RCC 7860 (cell line): Measurements from ENCODE around the gene RNASE4.
"Not testable (repeated sequence)": the region's sequence is repeated elsewhere in the genome, so short reads cannot be mapped to it uniquely, and the experiment has no call there.

Experiments
- DNase-seq: peaks from one replicate; pipeline ENCODE4 v3.0.0-alpha.2; 2015; ENCODE audit warnings: low spot score
- FAIRE-seq: peaks from 2 replicates; lab custom pipeline; 2012; peaks lifted over from hg19 to GRCh38; lab: Jason Lieb, UNC

RNASE4 gene

DNA sequence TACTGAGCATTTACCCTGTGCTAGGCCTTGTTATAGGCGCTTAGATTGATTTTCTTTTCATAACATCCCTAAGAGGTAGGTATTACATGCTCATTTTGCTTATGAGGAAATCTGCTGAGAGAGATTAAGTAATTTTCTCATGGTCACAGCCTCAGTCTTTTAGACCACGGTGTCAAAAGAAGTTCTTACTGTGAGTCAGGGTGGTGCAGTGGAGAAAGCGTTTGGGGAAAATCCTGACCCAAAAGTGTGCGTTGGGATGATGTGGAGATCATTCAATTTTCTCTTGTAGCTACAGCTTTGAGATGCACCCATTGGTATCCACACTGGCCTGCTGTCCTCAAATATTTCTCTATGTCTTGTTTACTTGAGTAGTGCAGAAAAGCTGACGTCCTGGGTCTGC, 12.4 kb downstream of the RNASE4 start:
- DNase-seq, result no peak
- no peak for FAIRE-seq

DNA sequence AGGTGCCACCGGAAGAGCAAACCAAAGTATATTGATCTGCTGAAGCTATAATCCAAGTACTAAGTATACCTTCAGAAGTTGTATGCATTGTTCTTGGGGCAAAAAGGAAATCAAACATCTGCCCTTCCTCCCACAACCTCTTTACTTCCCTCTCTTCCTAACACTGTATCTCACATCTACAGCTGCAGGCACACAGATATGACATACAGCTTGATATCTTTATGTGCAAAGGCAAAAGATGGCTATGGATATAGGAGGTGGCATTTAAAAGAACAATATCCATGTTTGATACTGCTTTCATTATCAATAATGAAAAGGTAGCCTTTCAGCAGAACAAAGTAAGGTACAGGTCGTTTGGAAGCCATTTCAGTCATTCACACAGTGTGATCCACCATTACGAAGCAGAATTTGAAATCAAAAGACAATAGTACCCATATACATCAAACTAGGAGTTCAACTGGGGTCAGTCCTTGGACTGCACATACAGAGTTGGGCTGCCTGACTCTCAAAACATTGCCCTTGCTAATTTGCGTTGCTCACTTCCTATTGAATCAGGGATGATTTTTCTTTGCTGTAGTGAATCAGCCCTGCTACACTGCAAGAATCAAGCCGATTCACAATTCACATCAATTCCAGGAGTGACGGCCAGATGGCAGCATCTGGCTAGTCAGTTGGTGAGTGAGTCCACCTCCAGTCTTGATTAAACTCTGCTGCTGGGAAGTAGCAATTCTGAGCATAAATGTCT, 13.1 kb downstream of the RNASE4 start:
- FAIRE-seq (no peak), DNase-seq (peak; percentile 16)

DNA sequence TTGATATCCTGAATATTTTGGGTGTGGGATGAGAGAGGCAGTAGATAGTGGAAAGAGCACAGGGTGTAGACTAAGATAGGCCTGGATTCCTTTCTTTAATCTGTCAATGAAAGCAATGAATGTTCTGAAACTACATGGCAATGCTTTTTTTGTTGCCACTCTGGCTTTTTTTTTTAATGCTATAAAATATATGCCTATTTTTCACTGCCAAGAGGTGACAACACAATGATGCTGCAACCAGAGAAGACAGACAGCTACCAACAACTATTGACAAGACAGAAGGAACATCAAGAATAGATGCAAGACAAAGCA, 13.6 kb downstream of the RNASE4 start:
- FAIRE-seq (no peak), DNase-seq (no peak)

DNA sequence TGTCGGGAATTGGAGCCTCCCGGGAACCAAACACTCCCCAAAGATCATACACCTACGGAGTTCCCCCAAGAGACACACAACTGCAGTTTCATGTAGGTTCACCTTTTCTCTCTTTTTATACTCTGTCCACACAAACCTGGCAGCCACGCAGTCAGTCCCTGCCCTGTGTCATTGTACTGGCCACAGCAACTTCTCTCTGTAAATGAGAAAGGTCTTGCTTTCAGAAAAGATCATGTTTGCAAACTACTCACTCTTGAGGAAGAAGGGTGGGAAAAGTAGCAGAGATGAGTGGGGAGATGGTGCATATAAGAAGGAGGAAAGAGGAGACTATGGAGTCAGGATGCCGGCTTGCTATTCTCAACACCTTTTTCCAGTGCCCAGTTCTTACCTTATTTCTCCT, 14.6 kb downstream of the RNASE4 start:
- no peak for FAIRE-seq
- DNase-seq, result no peak

DNA sequence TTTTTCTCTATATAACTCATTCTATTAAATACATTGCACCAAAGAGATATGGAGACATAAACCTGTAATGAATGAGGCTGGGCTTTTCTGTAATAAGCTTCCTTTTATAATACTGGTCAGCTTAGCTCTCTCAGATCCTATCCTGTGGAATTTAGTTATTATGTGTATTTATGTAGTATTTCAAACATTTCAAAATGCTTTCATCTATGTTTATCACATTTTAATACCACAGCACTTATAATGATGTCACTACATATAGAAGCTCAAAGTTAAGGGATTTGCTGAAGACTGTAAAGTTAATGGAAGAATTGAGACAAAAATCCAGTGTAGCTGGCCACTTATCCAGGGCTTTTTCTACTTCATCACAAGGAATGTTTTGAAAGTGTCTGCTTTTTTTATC, 15.6 kb downstream of the RNASE4 start:
- no peak for DNase-seq
- FAIRE-seq, result no peak

DNA sequence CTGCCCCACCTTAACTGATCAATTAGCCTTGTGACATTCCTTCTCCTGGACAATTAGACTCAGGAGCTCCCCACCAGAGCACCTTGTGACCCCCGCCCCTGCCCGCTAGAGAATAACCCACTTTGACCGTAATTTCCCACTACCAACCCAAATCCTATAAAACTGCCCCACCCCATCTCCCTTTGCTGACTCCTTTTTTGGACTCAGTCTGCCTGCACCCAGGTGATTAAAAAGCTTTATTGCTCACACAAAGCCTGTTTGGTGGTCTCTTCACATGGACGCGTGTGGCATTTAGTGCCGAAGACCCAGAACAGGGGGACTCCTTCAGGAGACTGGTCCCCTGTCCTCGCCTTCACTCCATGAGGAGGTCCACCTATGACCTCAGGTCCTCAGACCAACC, 16.6 kb downstream of the RNASE4 start:
- FAIRE-seq, DNase-seq: not testable (repeated sequence)

DNA sequence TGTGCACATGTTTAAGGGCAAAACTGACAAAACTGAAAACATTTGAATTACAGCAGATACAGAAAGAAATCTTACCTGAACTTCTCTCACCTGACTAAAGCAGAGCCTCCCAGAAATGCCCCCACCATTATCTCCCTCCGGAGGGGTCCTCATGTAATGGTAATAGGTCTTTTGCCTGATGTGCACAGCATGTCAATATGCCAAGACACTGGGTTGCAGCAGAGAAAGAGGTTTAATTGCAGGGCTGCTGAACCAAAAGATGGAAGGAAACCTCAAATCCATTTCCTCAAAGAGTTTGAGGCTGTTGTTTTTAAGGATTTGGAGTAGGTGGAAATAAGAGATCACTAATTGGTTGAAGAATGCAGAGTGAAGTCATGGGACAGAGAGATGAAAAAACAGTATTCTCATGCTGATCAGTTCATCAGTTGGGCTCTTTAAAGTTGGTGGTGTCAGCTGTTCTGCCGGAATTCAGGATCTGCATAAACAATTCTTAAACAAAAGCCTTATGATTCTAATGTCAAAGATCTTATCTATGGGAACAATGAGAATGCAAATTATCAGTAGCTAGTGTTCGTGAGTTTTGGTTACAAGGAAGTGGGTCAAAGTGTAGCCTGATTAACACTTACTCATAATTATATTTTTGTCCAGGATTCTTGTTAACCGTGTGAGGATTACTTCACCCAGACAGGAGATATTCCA, 22.4 kb downstream of the RNASE4 start:
- no peak for FAIRE-seq
- no peak for DNase-seq

DNA sequence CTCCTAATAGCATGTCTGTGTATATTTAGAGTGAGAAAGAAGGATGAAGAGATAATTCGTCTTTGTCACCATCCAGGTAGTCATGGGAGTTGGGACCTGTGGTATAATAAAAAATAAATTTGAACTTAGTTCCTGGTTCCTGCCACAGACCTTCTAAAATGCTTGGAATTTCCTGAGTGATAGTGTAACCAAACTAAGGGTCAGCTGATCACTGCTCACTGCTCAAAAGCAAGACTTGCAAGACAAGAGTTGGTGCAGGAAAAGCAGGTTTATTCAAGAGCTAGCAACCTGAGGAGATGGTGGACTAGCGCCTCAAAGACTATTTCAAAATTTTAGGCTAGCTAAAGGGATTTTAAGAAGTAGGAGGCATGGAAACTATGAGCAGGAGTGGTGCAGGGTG, 23.3 kb downstream of the RNASE4 start:
- DNase-seq (no peak), FAIRE-seq (no peak)

DNA sequence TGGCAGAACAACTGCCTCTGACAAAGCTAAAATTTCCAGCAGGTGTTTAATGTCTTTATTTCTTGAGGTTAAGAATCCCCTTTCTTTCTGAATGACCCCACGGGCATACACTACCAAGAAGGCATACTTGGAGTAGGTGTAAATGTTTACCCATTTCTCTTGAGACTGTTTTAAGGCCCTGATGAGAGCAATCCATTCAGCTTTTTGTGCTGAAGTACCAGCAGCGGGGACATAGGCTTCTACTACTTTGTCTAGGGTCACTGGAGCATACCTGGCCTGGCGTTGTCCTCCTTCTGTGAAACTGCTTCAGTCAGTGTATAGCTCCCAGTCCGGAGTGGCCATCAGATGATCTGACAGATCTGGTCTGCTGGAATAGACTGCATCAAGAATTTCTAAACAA, 26.9 kb downstream of the RNASE4 start:
- DNase-seq (no peak), FAIRE-seq (no peak)

DNA sequence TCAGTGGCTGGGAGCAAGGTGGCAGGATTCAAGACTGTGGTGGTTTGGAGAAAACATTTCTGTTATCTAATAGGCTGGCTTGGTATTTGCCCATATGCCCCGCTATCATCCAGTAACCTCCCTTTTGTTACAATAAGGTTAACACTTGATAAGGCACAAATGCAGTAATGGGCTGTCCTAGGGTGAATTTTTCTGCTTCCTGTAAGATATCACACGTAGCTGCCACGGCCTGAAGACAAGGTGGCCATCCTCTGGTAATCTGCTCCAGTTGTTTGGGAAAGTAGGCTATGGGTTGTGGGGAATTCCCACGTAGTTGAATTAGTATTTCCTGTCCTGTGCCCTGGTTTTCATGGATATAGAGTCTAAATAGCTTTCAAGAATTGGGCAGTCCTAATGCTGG, 27.3 kb downstream of the RNASE4 start:
- no peak for FAIRE-seq

DNA sequence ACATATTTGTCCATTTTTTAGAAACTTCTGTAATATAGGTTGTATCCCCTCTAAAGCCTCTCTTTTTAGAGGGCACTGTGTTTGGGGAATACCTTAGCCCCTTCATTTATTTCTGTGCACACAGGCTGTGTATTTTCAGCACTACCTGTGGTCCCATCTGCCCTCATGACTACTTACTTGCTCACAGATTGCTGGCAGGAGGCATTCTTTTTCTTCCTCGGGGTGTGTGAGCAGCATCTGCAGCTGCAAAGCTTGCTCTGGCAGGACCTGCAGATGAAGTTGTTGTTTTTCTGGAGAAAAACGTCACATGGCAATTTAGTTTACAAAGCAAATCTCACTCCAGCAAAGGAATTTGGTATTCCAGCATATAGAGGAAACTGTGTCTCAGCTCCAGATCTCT, 28.5 kb downstream of the RNASE4 start:
- no peak for DNase-seq
- FAIRE-seq, result no peak

More for the DNA sequence above, 27.3 kb downstream of the RNASE4 start:
- no peak for DNase-seq

DNA sequence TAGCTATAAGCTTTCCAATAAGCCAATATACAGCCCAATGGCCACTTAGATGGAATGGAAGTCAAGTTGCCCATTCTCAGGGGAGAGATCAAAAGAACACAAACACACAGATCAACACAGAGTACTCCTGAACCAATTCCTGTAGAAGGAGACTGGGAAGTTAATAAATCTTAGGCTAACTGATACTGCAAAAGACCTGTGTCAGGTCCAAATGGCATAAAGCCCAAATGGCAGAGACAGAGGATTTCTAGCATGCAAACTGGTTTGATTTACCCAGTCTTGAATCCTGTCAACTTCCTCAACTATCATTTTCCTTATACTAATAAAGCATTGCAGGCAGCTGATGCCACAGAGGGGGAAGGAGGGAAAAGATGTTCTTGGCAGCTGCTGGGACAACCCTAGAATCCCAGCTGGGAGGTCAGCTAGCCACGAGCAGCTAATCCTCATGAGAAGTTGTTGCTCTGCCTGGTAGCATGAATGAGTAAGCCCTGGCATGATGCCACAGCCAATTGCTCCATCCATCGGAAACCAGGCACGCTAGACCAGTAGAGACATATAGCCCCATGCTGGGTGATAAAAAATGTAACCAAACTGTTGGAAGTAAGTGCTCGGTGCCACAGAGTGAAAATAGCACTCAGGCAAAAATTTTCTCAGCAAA, 30.4 kb downstream of the RNASE4 start:
- no peak for FAIRE-seq
- DNase-seq, result no peak

DNA sequence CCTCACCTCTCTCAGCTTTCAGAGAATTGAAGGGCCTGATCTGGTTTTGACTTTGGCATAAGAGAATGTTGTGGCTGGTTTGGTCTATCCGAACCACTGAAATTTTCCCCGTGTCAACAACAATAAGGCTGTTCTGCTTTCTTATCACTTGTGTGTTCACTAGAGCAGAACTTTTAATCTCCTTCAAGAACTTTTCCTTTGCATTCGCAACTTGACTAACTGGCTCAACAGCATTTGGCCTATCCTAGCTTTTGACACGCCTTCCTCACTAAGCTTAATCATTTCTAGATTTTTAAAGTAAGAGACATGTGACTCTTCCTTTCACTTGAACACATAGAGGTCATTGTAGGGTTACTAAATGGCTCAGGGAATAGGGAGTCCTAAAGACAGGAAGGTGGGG, 35.4 kb downstream of the RNASE4 start:
- DNase-seq (no peak), FAIRE-seq (no peak)

DNA sequence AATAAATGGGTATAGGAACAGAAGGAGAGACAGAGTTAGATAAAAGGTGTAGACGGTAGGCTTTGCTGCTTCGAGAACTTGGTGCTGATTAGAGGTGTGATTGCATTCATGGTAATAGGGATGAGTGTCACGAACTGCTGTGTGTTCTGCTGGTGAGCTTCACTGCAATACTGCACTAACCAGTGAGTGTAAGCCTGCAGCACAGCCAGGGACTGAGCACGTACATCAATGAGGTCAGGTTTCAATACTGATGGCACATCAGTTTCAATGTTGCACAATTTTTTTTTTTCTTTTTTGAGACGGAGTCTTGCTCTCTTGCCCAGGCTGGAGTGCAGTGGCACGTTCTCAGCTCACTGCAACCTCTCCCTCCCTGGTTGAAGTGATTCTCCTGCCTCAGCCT, 36.4 kb downstream of the RNASE4 start:
- DNase-seq (no peak), FAIRE-seq (no peak)

DNA sequence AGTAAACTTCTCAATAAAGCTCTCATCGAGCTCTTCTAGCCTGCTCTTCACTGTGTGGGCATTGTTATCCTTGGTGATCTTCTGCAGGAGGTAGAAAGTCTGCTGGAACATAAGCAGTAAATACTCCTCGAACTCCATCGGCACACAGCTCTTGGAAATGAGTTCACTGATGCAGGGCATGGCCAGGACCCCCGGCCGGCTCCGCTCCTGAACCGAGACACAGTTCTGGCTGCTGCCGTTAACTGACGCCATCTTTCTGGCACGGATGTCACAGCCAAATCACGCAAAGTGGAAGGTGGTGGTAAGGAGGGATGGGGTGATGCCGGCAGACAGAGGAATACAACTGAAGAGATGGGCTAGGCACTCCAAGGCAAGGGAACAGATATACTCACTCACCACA, 37.7 kb downstream of the RNASE4 start:
- FAIRE-seq (no peak), DNase-seq (no peak)

DNA sequence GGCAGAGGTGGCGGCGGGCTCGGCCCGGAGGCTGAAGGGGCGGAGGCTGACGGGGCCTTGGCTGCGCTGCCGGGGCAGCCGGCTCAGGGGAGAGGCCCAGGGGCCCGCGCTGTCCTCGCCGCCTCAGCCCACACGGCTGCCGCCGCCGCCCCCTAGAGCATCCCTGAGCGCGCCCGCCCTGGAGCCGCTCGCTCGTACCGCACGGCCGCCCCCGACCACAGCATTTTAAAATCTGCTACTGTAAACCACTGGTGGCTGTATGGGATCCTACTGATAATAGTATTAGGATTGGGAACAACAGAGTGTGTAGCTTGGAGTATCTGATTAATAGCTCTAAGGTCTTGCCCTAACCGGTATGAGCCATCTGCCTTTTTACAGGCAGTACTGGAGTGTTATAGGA, 39.1 kb downstream of the RNASE4 start:
- DNase-seq (no peak), FAIRE-seq (no peak)

DNA sequence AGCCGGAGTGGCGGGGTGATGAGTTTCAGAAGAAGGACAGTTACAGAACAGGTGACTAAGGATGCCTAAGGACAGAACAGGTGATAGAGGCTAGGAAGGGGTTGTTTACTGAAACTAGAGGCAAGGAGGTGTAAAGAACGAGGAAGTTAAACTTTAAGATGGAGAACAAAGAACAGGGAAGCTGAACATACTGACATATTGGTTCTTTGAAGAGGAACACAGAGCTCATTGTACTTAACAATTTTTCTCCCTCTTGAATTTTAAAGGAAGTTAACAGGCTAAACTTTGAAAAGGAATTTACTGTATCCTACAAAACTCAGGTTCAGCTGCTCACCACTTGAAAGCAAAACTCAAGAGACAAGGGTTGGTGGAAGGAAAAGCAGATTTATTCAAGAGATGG, 41.8 kb downstream of the RNASE4 start:
- DNase-seq, FAIRE-seq: not testable (repeated sequence)

DNA sequence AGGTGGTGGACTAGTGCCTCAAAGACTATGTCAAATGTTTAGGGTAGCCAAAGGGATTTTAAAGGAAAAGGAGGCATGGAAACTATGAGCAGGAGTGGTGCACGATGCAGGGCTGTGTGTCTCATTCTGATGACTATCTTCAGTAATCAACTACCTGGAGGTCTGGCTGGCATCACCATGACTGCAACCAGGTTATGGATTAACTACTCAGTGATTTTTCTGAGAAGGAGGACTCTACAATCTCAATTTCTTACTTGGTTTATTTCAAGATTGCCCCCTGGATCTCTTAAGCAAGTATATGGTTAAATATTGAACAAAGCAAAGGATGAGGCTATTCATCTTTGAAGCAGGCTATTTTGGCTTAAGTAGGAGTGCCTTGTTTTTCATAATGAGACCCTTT, 42.2 kb downstream of the RNASE4 start:
- FAIRE-seq (no peak), DNase-seq (no peak)

DNA sequence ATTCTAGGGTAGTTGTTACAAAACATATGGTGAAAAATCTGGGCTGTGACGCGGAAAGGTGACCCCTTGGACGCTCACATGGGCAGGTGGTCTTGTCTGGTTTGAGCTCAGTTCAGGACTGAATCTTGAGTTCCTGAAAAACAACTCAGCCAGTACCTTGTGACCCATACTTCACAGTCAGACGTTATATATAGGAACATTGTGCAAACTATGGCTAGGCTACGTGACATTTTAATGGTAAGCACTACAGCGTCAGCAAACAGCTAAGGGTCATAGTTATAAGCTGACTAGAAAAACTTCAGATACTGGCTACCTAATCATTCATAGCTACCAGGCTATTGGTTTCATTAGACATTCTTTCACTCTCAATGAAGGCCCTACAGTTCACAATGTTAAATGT, 46.5 kb downstream of the RNASE4 start:
- FAIRE-seq (no peak), DNase-seq (no peak)

DNA sequence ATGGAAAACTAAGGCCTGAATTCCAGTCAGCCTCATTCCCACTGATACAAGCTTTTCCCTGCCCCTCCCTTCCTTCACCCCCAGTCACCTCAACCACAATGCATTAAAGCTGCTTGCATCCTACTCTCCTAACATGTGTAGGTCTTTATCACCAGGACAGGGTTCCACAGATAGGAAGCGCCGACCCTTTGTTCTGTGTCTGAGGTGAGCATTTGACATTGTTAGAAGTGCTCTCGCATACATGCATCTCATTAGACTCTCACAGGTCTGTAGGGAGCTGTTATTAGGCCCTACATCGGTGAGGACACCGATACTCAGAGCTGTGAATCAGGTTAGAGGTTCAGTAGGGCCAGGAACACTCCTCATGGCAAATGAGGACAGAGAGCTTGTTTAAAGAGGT, 48.1 kb downstream of the RNASE4 start:
- DNase-seq (no peak), FAIRE-seq (no peak)

DNA sequence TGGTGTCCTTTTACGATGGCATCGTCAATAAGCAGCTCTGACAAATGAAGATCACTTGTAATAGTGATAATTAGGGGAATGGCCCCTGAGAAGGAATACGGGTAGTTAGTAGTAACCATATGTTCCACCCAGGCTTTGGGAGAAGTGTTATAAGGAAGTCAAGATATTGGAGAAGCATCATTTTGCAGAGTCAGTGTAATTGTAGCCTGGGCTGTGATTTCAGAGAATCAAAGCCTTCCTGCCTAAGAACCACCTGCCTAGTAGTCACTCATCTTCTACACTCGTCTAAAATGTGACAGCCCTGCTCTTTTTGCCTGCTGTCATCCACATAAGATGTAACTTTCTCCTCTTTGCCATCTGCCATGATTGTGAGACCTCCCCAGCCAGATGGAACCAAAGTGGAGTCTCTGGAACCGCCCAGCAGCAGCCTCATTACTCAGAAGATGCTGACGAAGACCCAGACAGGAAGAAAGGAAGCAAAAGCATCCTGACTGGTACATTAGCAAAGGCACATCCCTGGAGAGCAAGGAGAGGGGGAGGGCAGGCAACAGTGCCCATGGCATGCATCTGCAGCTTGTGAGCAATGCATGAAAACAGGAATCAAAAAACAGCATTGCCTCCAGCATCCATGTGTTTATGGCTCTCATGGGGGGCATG, 48.7 kb downstream of the RNASE4 start:
- FAIRE-seq (no peak), DNase-seq (no peak)
